Measurements from ENCODE around the gene EIF3D. TPM values are rescaled to one million over a fixed set of nuclear protein-coding genes. Genes with fewer than 3 reads are reported as not detected.
A peak's percentile ranks its signal among the peaks of the same experiment; 100 is the strongest.
"Not testable (repeated sequence)": the region's sequence is repeated elsewhere in the genome, so short reads cannot be mapped to it uniquely, and the experiment has no call there.

Gene EIF3D
- total and polyA plus RNA-seq, 2 donors from 2014 or later: 129 to 140 TPM

DNA sequence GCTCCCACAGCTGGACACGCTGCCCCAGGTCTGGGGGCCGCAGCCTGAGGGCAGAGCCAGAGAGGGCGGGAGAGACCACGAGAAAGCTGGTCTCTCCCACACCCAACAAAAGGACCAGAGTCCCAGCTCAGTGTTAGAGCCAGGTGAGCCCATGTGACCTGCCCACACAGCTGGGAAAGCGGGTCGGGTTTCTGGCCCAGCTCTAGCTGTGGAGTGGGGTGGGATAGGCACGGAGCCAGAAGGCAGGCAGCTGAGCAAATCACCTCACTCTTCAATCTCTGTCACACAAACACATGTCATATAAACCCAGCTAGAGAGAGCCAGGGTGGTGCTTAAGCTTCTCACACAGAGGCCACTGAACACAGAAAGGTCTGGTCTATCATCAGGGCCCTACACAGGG, 7.8 kb upstream of the EIF3D start:
- Histone ChIP-seq H3K4me1 (ENCODE audit: control insufficient read depth in 2 of 3, insufficient read depth in 2 of 3, low read depth in 1 of 3, low read length in 3 of 3) (no peaks in the 10 kb centered on the region), H3K36me3 (ENCODE audit: control insufficient read depth in 2 of 3, insufficient read depth in 3 of 3, low read length in 3 of 3) (no peaks in the 10 kb centered on the region), H3K27ac (ENCODE audit: low read depth in 2 of 2, low read length in 2 of 2) (no peak overlapping the region), H3K9ac (ENCODE audit: low read length in 3 of 3) (no peak overlapping the region), H3K9me3 (ENCODE audit: control insufficient read depth in 2 of 3, insufficient read depth in 1 of 3, low read length in 3 of 3) (no peaks in the 10 kb centered on the region), H3K4me3 (ENCODE audit: low read length in 3 of 3) (no peak overlapping the region), H3K27me3 (ENCODE audit: control insufficient read depth, insufficient read depth, low read length) (no peaks in the 10 kb centered on the region)
- FAIRE-seq: no peak
- peak in 4 of 5 donors; percentile 62 to 70 (median 64) for DNase-seq
- intact Hi-C loops (cut with DNase I): no loop called here
- no peak for TF ChIP-seq CTCF (IDR thresholded peaks at IDR 0.05; ENCODE audit: borderline replicate concordance, extremely low read depth, insufficient read depth)

DNA sequence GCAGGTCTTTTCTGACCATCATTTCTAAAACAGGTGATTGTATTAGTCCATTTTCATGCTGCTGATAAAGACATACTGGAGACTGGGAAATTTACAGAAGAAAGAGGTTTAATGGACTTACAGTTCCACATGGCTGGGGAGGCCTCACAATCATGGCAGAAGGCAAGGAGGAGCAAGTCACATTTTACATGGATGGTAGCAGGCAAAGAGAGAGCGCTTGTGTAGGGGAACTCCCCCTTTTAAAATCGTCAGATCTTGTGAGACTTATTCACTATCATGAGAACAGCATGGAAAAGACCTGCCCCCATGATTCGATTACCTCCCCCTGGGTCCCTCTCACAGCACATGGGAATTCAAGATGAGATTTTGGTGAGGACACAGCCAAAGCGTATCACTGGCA, 4.4 kb upstream of the EIF3D start:
- H3K9me3 ChIP-seq (ENCODE audit: control insufficient read depth in 2 of 3, insufficient read depth in 1 of 3, low read length in 3 of 3); H3K9ac ChIP-seq (ENCODE audit: low read length in 3 of 3); H3K4me1 ChIP-seq (ENCODE audit: control insufficient read depth in 2 of 3, insufficient read depth in 2 of 3, low read depth in 1 of 3, low read length in 3 of 3); FAIRE-seq; H3K36me3 ChIP-seq (ENCODE audit: control insufficient read depth in 2 of 3, insufficient read depth in 3 of 3, low read length in 3 of 3); H3K4me3 ChIP-seq (ENCODE audit: low read length in 3 of 3); intact Hi-C loops (cut with DNase I); H3K27me3 ChIP-seq (ENCODE audit: control insufficient read depth, insufficient read depth, low read length); DNase-seq; H3K27ac ChIP-seq (ENCODE audit: low read depth in 2 of 2, low read length in 2 of 2): not testable (repeated sequence)

DNA sequence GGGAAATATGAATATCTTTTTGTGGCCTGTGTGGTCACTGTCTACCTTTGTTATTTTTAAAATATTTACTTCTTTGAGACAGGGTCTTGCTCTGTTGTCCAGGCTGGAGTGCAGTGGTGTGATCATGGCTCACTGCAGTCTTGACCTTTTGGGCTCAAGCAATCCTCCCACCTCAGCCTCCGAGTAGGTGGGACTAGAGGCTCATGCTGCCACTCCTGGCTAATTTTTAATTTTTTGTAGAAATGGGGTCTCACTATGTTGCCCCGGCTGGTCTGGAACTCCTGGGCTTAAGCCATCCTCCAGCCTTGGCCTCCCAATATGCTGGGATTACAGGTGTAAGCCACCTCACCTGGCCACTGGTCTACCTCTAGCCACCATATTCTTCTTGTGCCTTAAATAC, 3.5 kb upstream of the EIF3D start:
- no peak overlapping the region for H3K4me3 ChIP-seq (ENCODE audit: low read length in 3 of 3)
- no peaks in the 10 kb centered on the region for H3K9me3 ChIP-seq (ENCODE audit: control insufficient read depth in 2 of 3, insufficient read depth in 1 of 3, low read length in 3 of 3)
- intact Hi-C loops (cut with DNase I): no loop called here
- no peak overlapping the region for H3K9ac ChIP-seq (ENCODE audit: low read length in 3 of 3)
- no peaks in the 10 kb centered on the region for H3K36me3 ChIP-seq (ENCODE audit: control insufficient read depth in 2 of 3, insufficient read depth in 3 of 3, low read length in 3 of 3)
- no peaks in the 10 kb centered on the region for H3K27me3 ChIP-seq (ENCODE audit: control insufficient read depth, insufficient read depth, low read length)
- FAIRE-seq (no peak), DNase-seq (no peak)
- no peak for TF ChIP-seq CTCF (IDR thresholded peaks at IDR 0.05; ENCODE audit: borderline replicate concordance, extremely low read depth, insufficient read depth)
- no peak overlapping the region for H3K27ac ChIP-seq (ENCODE audit: low read depth in 2 of 2, low read length in 2 of 2)
- H3K4me1 ChIP-seq (ENCODE audit: control insufficient read depth in 2 of 3, insufficient read depth in 2 of 3, low read depth in 1 of 3, low read length in 3 of 3): peaks cover 0 to 4% (median 0%) of the 10 kb centered on the region in 3 donors

DNA sequence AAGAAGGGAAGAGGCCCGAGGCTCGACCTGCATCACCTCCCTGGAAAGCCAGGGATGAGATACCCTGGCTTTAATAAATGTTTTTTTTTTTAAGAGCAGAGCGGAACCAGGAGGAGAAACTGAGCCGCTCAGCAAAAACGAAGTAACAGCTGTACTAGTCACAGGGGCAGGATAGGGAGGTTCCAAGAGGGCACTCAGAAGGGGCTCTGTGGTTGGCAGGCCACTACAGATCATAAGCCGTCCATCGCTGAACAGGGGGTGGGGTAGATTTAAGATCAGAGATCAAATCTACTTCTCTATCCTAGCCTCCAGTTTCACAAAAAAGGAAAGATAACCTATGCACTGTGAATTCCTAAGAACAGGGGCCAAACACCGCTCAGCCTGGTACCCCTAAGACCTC, 625 bp downstream of the EIF3D start:
- peak overlapping the region; percentile 89 to 92 (median 92) for H3K9ac ChIP-seq (ENCODE audit: low read length in 3 of 3)
- H3K27me3 ChIP-seq (ENCODE audit: control insufficient read depth, insufficient read depth, low read length): no peaks in the 10 kb centered on the region
- peak overlapping the region; percentile 87 to 95 (median 94) for H3K4me3 ChIP-seq (ENCODE audit: low read length in 3 of 3)
- no peak for FAIRE-seq
- H3K4me1 ChIP-seq (ENCODE audit: control insufficient read depth in 2 of 3, insufficient read depth in 2 of 3, low read depth in 1 of 3, low read length in 3 of 3): peaks cover 0 to 4% (median 0%) of the 10 kb centered on the region in 3 donors
- intact Hi-C loops (cut with DNase I): no loop called here
- peak overlapping the region; percentile 52 to 66 for H3K27ac ChIP-seq (ENCODE audit: low read depth in 2 of 2, low read length in 2 of 2)
- no peaks in the 10 kb centered on the region for H3K9me3 ChIP-seq (ENCODE audit: control insufficient read depth in 2 of 3, insufficient read depth in 1 of 3, low read length in 3 of 3)
- DNase-seq: peak in 1 of 5 donors; percentile 50
- no peak for TF ChIP-seq CTCF (IDR thresholded peaks at IDR 0.05; ENCODE audit: borderline replicate concordance, extremely low read depth, insufficient read depth)
- peaks cover 10 to 29% (median 25%) of the 10 kb centered on the region in 3 donors for H3K36me3 ChIP-seq (ENCODE audit: control insufficient read depth in 2 of 3, insufficient read depth in 3 of 3, low read length in 3 of 3)
